ENCODE measurements around the gene OR10A6.
A peak's percentile ranks its signal among the peaks of the same experiment; 100 is the strongest.

OR10A6 gene

DNA sequence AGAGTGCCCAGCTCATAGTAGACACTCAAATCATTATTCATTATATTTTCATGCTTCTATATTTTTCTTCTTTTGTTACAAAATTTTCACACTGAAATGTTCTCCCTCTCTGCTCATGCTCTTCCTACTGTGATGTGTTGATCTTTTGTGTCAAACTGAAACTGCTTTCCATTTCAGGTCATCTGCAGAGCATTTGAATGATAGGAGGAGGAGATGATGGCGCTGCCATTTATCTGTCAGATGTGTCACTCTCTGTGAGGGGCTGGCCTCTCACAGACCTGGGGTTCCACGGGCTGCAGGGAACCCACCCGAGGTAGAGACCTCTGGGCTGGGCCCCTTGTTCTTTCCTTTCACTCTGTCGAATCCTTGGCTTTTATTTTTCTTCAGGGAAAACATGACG lies 41.1 kb downstream of the OR10A6 start:
- no peak for TF ChIP-seq Cebpa-rat (IDR thresholded peaks at IDR 0.05)
- no peaks in the 10 kb centered on the region for H3K36me3 ChIP-seq
- H3K9ac ChIP-seq, result peak overlapping the region; percentile 89
- no peaks in the 10 kb centered on the region for H3K27me3 ChIP-seq
- H3K4me3 ChIP-seq, result peak overlapping the region; percentile 61
- peak overlapping the region; percentile 99 for H3K27ac ChIP-seq
- no peaks in the 10 kb centered on the region for H4K20me1 ChIP-seq
- peaks cover 10% of the 10 kb centered on the region; the same call in 1 of the 2 replicates for H3K9me3 ChIP-seq
- H3K4me2 ChIP-seq, result peak overlapping the region; percentile 97
- H3K4me1 ChIP-seq, result peaks cover 71% of the 10 kb centered on the region

DNA sequence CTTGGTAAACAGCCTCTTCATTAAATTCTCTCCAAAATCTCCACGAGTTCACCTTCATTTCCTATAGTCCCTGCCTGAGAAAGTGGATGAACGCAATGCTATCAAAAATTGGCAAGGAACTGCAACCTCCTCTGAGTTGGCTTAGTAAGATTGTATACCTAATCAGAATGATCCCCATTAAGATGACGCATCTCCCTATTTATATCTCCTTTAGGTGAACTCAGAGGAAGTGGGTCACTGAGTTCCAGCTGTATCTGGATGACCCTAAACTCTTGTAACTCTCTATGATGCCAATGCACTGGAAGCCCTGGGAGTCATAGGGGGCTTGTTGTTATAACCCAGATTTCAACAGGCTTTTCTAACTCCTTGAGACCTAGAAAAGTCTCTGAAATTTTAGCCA lies 48.2 kb downstream of the OR10A6 start:
- Histone ChIP-seq H3K4me2 (no peak overlapping the region), H4K20me1 (no peaks in the 10 kb centered on the region), H3K4me1 (peaks cover 34% of the 10 kb centered on the region), H3K27ac (0 out of 2 replicates have a peak overlapping the region, but pooled peaks have one; percentile 19), H3K9ac (no peak overlapping the region), H3K9me3 (peaks cover 38% of the 10 kb centered on the region), H3K27me3 (no peaks in the 10 kb centered on the region), H3K36me3 (peaks cover 13% of the 10 kb centered on the region; the same call in 1 of the 2 replicates), H3K4me3 (no peak overlapping the region)
- TF ChIP-seq Cebpa-rat (IDR thresholded peaks at IDR 0.05), result no peak

Data from BLaER1 (cell line).